Measurements from ENCODE around the gene PCNX3.

- TF ChIP-seq CTCF (IDR thresholded peaks at IDR 0.05) (no peak), POLR2A (IDR thresholded peaks at IDR 0.05) (no peak)
These were observed 3.6 kb upstream of the PCNX3 start for GRCh38 chr11:65611758-65612603.

All from Peyer's patch (tissue), 4 donors.